PC-3 (cell line): ENCODE measurements around the gene CAPN8.
A peak's percentile ranks its signal among the peaks of the same experiment; 100 is the strongest.

ENCODE experiments used
- EZH2 ChIP-seq: fragments of 300-600 bp; sonication (generic); IDR thresholded peaks from one replicate; pipeline ENCODE4 v1.6.1; 2017; ENCODE audit warnings: antibody characterized with exemption, mild to moderate bottlenecking, low read length; ENCODE audit not compliant: unreplicated experiment
- EZH2phosphoT487 ChIP-seq: fragments of 300-600 bp; sonication (generic); IDR thresholded peaks from 2 replicates; pipeline ENCODE4 v1.6.1; 2018; ENCODE audit warnings: mild to moderate bottlenecking, antibody characterized with exemption, low read length, borderline replicate concordance
- TF ChIP-seq, protein P1 (sequence below): fragments of 300-600 bp; sonication (generic); conservative IDR thresholded peaks from 2 replicates; pipeline ENCODE4 v1.5.1; 2017; ENCODE audit warnings: antibody characterized with exemption, low read depth, mild to moderate bottlenecking, low read length

DNA sequence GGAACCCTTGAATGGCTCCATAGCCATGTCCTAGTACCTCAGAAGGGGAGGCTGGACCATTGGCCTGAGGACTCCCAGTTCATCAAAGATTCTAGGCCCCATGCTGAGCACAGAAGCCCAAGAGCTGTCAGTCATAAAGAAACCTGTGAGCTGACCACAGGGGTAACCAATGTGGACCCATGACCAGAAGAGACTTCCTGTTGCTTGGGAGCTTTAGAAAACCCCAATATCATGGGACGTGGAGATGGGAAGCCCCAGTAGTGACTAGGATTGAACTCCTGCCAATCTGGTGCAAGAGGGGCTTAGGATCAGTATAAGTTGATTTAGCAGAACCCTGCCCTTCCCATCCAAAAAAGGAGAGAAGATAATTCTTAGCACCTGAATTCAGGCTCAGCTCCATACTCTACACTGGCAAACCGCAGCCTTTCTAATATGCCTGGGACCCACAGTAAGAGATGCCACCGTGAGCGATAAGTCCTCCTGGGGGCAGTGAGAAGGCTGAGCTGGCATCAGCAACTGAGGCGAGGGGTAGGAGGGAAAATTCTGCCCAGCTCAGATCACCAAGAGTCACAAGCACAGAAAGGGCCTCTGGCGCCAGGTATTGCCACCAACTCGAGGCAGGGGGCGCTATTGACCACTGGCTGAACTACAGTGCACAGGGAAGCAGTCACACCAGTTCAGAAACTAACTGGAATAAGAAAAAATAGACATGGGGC, 108.9 kb downstream of the CAPN8 start:
- TF ChIP-seq, protein P1, sequence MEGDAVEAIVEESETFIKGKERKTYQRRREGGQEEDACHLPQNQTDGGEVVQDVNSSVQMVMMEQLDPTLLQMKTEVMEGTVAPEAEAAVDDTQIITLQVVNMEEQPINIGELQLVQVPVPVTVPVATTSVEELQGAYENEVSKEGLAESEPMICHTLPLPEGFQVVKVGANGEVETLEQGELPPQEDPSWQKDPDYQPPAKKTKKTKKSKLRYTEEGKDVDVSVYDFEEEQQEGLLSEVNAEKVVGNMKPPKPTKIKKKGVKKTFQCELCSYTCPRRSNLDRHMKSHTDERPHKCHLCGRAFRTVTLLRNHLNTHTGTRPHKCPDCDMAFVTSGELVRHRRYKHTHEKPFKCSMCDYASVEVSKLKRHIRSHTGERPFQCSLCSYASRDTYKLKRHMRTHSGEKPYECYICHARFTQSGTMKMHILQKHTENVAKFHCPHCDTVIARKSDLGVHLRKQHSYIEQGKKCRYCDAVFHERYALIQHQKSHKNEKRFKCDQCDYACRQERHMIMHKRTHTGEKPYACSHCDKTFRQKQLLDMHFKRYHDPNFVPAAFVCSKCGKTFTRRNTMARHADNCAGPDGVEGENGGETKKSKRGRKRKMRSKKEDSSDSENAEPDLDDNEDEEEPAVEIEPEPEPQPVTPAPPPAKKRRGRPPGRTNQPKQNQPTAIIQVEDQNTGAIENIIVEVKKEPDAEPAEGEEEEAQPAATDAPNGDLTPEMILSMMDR, result peak; percentile 98
- no peak for TF ChIP-seq EZH2
- TF ChIP-seq EZH2phosphoT487, result no peak
